Cardiac fibroblast (primary cell): ENCODE results near the gene RAB33B.
"Not testable (repeated sequence)": the region's sequence is repeated elsewhere in the genome, so short reads cannot be mapped to it uniquely, and the experiment has no call there.

Experiments
- DNase-seq, 2 donors: peaks; one replicate each; pipeline versions ENCODE4 v3.0.0 to v3.0.0-alpha.2; 2010; ENCODE audit warnings: low read depth in 2 of 2
- H3K4me3 ChIP-seq, 2 donors: replicated peaks in 1 of 2; 1 replicate in 1 of 2; 2 replicates in 1 of 2; pipeline ENCODE4 v1.5.1; 2011; ENCODE audit warnings: low read depth in 2 of 2, low read length in 2 of 2, mild to moderate bottlenecking in 2 of 2, moderate library complexity in 1 of 2
- TF ChIP-seq, protein P1 (sequence below): IDR thresholded peaks from one replicate; pipeline ENCODE4 v1.5.1; 2011; ENCODE audit warnings: low read depth, mild to moderate bottlenecking, low read length, inconsistent platforms

The RAB33B gene

DNA sequence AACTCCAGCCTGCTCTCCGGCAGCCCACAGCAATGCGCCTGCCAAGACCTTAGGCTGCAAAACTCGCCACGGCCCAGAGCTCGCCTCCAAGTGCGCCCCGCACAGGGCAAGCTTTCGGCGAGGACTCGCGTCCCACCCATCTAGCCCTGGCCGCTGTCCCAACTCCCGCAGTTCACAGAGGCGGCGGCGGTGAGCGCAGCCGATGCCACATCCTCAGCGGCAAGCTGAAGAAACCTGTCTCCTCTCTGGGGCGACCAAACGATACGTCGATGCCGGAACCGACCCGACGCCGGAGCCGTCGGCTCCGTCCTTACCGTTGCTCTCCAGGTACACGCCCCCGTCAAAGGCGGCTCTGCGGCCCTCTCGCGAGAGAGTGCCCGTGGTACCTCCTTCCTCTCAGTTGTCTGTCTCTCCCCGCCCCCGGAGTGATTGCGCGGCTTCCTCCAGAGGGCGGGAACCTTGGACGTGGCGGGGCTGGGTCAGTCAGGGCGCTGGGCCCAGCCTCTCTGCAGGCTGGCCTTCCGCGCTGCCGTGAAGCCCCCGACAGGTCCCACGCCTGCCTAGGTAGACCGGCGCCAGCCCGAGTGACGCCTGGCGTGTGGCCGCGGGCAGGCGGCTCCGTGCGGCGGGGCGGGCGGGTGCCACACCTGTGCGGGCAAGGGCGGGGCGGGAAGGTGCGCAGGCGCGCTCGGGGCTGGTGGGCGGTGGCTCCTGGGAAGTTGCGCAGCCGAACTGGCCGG is 380 bp upstream of the RAB33B start:
- peak overlapping the region; percentile 72 to 81 for H3K4me3 ChIP-seq
- TF ChIP-seq, protein P1, sequence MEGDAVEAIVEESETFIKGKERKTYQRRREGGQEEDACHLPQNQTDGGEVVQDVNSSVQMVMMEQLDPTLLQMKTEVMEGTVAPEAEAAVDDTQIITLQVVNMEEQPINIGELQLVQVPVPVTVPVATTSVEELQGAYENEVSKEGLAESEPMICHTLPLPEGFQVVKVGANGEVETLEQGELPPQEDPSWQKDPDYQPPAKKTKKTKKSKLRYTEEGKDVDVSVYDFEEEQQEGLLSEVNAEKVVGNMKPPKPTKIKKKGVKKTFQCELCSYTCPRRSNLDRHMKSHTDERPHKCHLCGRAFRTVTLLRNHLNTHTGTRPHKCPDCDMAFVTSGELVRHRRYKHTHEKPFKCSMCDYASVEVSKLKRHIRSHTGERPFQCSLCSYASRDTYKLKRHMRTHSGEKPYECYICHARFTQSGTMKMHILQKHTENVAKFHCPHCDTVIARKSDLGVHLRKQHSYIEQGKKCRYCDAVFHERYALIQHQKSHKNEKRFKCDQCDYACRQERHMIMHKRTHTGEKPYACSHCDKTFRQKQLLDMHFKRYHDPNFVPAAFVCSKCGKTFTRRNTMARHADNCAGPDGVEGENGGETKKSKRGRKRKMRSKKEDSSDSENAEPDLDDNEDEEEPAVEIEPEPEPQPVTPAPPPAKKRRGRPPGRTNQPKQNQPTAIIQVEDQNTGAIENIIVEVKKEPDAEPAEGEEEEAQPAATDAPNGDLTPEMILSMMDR: no peak

DNA sequence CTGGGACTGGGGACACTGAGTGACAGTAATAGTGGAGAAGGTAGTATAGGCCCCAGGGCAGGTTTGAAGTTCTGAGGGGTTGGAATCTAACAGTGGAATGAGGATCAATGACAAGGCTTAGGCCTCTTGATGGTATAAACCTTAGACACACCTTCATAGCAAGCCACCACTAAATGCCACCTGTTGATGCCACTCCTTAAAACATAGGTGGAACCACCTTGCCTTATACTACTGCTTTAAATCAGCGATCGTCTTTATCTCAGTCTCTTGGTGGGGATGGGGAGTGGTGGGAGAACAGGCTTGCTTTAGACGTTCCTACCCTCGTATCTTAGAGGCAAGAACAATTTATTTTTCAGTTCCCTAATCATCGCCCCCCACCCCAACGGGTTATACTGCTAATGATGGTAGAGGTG is 1.2 kb downstream of the RAB33B start:
- TF ChIP-seq, protein P1: no peak
- DNase-seq: no peak
- H3K4me3 ChIP-seq: peak overlapping the region; percentile 72 to 81

More for the DNA sequence above, 380 bp upstream of the RAB33B start:
- peak; percentile 98 to 99 for DNase-seq

DNA sequence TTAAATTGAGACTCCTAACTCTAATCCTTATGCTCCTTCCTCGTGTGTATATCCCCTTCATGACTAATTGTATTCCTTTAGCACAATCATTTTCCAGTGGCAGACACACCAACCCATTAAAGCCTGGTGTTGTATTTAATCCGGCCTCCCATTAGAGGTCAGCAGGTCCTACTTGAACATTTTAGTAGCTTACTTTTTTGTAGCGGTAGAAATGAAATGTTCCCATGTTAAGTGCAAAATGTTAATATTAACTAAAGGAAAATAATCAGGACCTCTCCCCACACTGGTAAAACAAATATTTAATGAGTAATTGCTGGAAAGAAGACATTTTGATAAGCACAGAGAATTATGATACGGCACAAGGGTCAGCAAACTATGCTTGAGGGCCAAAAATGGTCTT is 3.4 kb downstream of the RAB33B start:
- TF ChIP-seq, protein P1: no peak
- no peak for DNase-seq
- no peak overlapping the region for H3K4me3 ChIP-seq

DNA sequence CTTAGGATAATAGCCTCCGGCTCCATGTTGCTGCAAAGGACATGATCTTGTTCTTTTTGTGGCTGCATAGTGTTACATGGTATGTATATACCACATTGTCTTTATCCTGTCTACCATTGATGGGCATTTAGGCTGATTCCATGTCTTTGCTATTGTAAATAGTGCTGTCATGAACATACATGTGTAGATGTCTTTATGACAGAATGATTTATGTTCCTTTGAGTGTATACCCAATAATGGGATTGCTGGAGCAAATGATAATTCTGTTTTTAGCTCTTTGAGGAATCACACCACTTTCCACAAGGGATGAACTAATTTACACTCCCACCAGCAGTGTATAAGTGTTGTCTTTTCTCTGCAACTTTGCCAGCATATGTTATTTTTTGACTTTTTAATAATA is 4.6 kb downstream of the RAB33B start:
- no peak overlapping the region for H3K4me3 ChIP-seq
- DNase-seq: no peak

DNA sequence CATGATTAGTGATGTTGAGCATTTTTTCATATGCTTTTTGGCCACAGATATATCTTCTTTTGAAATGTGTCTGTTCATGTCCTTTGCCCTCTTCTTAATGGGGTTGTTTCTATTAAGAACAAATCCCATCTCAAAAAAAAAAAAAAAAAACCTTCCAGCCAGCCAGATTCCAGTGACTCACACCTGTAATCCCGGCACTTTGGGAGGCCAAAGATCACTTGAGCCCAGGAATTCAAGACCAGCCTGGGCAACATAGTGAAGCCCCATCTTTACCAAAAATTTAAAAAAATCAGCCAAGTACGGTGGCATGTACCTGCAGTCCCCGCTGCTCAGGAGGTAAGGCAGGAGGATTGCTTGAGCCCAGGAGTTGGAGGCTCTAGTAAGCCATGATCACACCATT is 5.1 kb downstream of the RAB33B start:
- DNase-seq: peak in 1 of 2 donors; percentile 22
- TF ChIP-seq, protein P1: no peak

More for the DNA sequence above, 4.6 kb downstream of the RAB33B start:
- TF ChIP-seq, protein P1: no peak

DNA sequence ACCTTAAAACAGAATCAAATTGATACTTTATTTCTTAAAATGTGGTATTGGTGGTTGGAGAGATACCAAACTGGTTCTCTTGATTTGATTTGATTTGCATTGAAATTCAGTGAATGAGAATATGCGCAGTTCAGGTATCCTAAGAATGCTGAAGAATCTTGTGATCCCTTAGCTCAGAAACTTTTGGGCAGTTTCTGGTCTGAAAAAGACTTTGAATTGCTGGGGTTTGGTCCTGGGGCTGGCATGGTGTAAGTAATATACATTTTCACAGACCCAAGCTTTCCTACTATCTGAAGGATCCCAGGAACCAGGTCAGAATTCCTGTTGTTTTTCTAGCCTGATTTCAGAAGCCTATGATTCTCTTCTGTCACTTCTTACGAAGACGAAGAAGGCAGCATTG is 6.6 kb downstream of the RAB33B start:
- no peak overlapping the region for H3K4me3 ChIP-seq
- TF ChIP-seq, protein P1: no peak
- DNase-seq: no peak

More for the DNA sequence above, 5.1 kb downstream of the RAB33B start:
- H3K4me3 ChIP-seq: no peak overlapping the region

DNA sequence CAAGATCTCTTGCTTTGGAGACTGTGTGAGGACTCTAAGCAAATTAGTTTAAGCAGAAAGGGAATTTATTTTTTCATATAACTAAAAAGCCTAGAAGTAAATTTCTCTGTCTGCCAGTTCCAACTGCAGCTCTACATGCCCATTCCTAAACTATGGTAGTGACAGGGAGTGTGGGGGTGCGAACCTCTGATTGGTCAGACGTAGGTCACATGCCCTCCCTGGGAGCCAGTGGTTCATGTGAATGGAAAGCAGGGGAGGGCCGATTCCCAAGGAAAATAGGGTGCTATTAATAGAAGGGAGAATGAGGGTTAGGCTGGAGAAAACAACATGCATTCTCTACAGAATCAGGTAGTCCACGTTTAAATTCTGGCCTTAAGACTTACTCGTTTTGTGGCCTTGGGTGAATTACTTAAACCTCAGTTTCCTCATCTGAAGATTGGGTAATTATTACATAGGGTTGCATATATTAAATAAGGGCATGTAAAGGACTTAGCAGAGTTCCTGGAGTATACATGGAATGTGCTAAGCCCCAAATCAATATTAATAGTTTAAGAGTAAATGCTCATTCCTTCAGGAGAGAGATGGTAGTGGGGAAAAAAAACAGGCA is 7.2 kb downstream of the RAB33B start:
- TF ChIP-seq, protein P1: no peak
- no peak for DNase-seq
- no peak overlapping the region for H3K4me3 ChIP-seq

DNA sequence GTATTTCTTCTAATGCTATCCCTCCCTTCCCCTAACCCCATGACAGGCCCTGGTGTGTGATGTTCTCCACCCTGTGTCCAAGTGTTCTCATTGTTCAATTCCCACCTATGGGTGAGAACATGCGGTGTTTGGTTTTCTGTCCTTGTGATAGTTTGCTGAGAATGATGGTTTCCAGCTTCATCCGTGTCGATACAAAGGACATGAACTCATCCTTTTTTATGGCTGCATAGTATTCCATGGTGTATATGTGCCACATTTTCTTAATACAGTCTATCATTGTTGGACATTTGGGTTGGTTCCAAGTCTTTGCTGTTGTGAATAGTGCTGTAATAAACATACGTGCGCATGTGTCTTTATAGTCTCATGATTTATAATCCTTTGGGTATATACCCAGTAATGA is 10.6 kb downstream of the RAB33B start:
- H3K4me3 ChIP-seq, DNase-seq: not testable (repeated sequence)
